ENCODE results near the gene CMC1.

CMC1 gene

GRCh38 chr3:28308196-28308595, 66.8 kb downstream of the CMC1 start:
- no peak for DNase-seq

GRCh38 chr3:28315711-28316110, 74.3 kb downstream of the CMC1 start:
- no peak for DNase-seq

DNA sequence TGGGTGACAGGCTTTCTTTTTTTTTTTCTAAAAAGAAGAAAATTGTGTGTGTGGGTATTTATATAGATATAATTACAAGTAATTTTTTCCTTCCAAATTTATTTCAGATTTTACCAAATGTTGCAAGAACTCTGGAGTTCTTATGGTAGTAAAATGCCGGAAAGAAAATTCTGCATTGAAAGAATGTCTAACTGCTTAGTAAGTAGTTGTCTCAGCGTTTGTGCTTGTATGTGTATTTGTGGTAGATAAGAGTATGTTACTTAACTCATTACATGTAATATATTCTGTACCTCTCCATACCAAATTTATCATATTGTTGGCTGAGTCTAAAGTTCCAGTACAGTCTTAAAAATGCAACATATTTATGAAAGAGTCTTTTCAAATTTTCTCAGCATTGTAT, 74.8 kb downstream of the CMC1 start:
- no peak for DNase-seq

GRCh38 chr3:28317438-28318022, 76.1 kb downstream of the CMC1 start:
- DNase-seq: no peak

- no peak for DNase-seq
These were observed 79.6 kb downstream of the CMC1 start for GRCh38 chr3:28320981-28321380.

DNA sequence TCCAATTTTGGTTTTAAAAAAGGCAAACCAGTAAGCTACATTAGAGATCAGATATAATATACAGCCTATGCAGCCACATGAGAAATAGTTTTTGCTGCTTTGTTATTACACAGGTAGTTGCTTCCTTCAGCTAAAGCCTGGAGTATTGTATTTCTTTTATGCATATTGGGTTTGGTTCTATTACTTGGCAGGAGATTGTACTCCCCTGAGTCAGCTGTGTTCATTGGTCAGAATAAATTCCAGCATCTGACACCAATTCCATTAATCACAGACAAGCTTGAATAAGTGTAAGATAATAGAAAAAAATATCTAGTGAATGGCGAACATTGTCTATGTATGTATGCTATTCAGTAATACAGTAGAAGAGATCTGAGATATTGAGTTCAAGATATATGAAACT, 81.0 kb downstream of the CMC1 start:
- DNase-seq: no peak

DNA sequence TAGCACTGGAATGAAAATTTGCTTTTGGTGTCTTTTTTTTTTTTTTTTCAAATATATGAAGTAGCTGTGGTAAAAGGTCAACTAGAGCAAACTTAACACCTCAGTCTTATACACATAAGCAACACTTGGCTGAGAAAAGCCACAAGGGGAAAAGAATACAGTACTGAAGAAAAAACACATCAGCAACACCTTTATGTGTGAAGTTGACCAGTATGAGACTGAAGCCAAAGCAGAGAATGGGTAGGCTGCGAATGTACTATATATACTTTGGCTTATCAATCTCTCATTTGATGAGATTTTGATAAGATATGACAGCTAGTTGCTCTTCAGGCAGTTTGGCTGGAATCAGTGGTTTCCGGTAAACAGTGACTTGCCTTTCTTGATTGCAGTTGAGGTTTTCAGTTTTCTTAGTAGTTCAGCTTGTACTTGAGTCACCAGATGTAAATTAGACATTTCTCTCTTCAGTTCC, 85.1 kb downstream of the CMC1 start:
- no peak for DNase-seq

- DNase-seq: no peak
These were observed 87.1 kb downstream of the CMC1 start for GRCh38 chr3:28328188-28329151.

DNA sequence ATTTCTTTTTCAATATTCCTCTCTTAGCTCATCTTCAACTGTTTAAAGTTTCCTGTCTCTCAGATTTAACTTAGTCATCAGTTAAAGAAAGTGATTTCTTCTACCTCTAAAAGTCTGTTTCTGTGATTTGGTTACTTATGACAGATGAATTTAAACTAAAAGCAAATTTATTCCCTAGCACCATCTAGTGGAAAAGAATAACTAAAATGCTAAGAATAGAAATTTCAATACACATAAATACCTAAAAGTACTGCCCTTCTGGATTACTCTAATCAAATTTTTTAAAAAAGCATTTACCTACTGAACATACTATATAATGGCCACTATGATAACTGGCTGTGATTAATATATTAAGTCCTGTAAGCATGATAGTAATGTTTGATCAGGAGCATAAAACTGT, 93.1 kb downstream of the CMC1 start:
- no peak for DNase-seq

- DNase-seq: no peak
These were observed 93.8 kb downstream of the CMC1 start for GRCh38 chr3:28335246-28335645.

GRCh38 chr3:28337230-28337629, 95.8 kb downstream of the CMC1 start:
- DNase-seq: no peak

DNA sequence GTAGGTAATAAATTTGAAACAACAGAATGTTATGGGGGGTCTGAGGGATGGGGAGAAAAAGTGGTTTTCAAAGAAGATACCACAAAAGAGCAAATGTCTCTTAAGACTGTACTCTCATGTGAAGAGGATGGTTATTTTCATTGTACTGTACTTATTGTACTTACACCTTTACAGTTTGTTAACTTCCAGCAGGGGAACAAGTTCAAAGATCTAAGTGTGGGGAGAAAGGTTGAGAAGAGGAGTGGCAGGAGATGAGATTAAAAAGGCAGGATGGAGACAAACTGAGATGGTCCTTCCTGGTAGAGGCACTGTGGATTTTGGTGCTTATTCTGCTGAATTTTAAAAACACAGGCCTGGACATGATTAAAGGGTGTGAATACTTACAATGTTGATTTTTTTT, 101.7 kb downstream of the CMC1 start:
- DNase-seq: no peak

- DNase-seq: no peak
These were observed 104.3 kb downstream of the CMC1 start for GRCh38 chr3:28345690-28346089.

GRCh38 chr3:28347374-28348264, 106.2 kb downstream of the CMC1 start:
- no peak for DNase-seq

DNA sequence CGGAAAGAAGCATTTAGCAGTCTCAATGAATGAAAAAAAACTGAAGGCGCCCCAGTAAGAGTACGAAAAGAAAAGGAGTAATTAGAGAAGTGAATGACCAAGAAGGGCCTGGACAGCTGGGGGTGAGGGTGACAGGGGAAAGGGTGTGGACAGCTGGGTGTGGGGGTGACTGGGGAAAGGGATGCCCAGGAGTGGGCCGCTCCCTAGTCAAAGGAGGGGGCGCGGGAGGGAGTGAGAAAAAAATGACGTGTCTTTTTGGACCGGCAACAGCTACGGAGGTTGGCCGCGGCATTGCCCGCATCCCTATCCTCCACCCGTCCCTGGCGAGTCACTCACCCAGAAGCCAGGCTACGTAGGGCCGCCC, 106.8 kb downstream of the CMC1 start:
- DNase-seq: no peak

DNA sequence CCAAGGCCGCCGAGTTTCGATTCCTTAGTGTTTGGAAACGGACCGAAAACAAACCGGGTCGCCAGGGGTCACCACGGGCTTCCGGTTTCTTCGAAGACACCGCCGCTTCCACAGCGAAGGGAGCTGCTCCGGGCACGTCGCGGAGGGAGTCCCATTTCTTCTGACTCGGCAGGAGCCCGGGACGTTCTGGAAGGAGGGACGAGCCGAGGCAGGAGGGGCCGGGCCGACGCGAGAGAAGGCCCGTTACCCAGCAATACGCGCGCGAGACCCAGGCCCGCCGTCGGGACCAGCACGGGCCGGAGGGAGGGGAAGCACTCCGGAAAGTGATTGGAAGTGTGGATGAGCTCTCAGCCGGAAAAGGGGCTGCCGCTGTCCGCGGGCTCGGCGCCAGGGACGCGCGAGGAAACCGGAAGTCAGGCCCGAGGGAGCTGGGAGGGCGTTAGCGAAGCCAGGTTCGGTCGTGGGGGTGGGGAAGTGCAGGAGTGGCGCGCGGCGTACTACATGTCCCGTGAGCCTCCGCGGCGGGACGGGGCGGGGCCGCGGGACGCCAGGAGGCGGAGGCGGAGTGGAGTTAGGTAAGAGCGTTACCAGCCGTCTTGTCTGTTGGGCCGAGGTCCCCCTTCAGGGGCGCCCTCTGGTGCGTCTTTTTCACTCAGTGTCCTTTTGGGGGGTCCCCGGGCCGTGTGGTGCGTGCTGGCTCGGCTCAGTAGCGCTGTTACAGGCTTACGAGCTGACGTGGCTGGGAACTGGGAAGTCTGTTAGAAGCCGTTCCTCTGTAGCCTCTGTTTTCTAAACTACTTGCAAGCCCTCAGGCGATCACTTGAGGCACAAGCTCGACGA, 107.4 kb downstream of the CMC1 start, which contains the start of the genes AZI2 and ZCWPW2:
TSS of gene AZI2 (minus strand) at position 196 of the 840 bp plus-strand sequence. CDS start 8,207 bp downstream, outside the sequence.
TSS of gene ZCWPW2 (plus strand) at position 93 of the 840 bp plus-strand sequence. CDS start 64,348 bp downstream, outside the sequence.
- peak; percentile 88 for DNase-seq

DNA sequence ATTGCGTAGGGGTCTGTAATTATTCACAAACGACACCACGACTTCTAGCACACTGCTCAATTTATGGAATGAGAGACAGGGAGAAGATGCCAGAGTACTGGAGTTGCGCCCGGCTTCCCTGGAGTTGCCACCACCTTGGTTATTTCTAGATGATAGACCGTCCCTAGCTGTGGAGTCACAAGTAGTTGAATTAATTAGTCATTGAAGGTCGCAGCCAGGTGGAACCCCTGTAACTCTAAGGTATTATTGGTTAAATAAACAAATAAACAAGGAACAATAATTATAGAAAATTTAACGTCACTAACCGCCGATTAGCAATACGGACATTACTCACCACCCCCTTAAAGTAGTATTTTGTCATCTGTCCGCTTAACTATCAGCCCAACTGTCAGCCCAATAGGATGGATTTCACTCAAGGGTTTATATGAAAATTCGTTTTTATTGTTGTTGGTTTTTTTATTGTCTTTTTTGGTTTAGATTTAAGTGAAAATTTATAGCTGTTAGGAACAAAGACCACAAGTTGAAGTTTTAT, 108.1 kb downstream of the CMC1 start:
- DNase-seq: no peak

All from GOT3 (cell line).